ENCODE data around the gene GPHB5. TPM values are rescaled to one million over a fixed set of nuclear protein-coding genes. Genes with fewer than 3 reads are reported as not detected.

GPHB5 gene
- total and polyA plus RNA-seq, 2 of the 13 experiments (the other 11 are each of a cell fraction or from before 2014, with no cell fraction given): not detected

DNA sequence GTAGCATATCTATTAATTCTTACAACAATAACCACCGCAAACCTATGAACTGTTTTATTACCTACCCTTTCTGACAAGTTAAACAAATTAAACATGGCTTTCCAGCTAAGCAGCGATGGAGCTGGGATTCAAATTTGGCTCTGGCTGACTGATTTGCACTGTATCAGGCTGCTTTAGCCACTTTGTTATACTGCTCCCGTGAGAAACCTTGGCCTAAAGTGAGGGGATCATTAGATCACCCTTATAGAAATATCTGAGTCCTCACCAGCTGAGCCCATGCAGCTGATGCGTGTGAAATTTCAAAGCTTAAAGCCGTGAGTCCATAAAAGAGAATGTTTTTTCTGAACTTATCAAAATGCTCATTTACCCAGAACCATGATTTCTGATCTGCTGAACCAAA lies 8.1 kb upstream of the GPHB5 start:
- TF ChIP-seq SATB2 (CRISPR knock-in tag; IDR thresholded peaks at IDR 0.05): no peak
- TF ChIP-seq, protein P1, sequence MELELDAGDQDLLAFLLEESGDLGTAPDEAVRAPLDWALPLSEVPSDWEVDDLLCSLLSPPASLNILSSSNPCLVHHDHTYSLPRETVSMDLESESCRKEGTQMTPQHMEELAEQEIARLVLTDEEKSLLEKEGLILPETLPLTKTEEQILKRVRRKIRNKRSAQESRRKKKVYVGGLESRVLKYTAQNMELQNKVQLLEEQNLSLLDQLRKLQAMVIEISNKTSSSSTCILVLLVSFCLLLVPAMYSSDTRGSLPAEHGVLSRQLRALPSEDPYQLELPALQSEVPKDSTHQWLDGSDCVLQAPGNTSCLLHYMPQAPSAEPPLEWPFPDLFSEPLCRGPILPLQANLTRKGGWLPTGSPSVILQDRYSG (CRISPR knock-in tag; IDR thresholded peaks at IDR 0.05): no peak
- TF ChIP-seq ZSCAN21 (CRISPR knock-in tag; IDR thresholded peaks at IDR 0.05; ENCODE audit: borderline replicate concordance): no peak
- TF ChIP-seq, protein P2, sequence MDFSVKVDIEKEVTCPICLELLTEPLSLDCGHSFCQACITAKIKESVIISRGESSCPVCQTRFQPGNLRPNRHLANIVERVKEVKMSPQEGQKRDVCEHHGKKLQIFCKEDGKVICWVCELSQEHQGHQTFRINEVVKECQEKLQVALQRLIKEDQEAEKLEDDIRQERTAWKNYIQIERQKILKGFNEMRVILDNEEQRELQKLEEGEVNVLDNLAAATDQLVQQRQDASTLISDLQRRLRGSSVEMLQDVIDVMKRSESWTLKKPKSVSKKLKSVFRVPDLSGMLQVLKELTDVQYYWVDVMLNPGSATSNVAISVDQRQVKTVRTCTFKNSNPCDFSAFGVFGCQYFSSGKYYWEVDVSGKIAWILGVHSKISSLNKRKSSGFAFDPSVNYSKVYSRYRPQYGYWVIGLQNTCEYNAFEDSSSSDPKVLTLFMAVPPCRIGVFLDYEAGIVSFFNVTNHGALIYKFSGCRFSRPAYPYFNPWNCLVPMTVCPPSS (IDR thresholded peaks at IDR 0.05): no peak
- no peak for TF ChIP-seq NCOA2 (CRISPR knock-in tag; IDR thresholded peaks at IDR 0.05)
- TF ChIP-seq, protein P3, sequence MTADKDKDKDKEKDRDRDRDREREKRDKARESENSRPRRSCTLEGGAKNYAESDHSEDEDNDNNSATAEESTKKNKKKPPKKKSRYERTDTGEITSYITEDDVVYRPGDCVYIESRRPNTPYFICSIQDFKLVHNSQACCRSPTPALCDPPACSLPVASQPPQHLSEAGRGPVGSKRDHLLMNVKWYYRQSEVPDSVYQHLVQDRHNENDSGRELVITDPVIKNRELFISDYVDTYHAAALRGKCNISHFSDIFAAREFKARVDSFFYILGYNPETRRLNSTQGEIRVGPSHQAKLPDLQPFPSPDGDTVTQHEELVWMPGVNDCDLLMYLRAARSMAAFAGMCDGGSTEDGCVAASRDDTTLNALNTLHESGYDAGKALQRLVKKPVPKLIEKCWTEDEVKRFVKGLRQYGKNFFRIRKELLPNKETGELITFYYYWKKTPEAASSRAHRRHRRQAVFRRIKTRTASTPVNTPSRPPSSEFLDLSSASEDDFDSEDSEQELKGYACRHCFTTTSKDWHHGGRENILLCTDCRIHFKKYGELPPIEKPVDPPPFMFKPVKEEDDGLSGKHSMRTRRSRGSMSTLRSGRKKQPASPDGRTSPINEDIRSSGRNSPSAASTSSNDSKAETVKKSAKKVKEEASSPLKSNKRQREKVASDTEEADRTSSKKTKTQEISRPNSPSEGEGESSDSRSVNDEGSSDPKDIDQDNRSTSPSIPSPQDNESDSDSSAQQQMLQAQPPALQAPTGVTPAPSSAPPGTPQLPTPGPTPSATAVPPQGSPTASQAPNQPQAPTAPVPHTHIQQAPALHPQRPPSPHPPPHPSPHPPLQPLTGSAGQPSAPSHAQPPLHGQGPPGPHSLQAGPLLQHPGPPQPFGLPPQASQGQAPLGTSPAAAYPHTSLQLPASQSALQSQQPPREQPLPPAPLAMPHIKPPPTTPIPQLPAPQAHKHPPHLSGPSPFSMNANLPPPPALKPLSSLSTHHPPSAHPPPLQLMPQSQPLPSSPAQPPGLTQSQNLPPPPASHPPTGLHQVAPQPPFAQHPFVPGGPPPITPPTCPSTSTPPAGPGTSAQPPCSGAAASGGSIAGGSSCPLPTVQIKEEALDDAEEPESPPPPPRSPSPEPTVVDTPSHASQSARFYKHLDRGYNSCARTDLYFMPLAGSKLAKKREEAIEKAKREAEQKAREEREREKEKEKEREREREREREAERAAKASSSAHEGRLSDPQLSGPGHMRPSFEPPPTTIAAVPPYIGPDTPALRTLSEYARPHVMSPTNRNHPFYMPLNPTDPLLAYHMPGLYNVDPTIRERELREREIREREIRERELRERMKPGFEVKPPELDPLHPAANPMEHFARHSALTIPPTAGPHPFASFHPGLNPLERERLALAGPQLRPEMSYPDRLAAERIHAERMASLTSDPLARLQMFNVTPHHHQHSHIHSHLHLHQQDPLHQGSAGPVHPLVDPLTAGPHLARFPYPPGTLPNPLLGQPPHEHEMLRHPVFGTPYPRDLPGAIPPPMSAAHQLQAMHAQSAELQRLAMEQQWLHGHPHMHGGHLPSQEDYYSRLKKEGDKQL (CRISPR knock-in tag; IDR thresholded peaks at IDR 0.05; ENCODE audit: low read depth): no peak
- TF ChIP-seq, protein P4, sequence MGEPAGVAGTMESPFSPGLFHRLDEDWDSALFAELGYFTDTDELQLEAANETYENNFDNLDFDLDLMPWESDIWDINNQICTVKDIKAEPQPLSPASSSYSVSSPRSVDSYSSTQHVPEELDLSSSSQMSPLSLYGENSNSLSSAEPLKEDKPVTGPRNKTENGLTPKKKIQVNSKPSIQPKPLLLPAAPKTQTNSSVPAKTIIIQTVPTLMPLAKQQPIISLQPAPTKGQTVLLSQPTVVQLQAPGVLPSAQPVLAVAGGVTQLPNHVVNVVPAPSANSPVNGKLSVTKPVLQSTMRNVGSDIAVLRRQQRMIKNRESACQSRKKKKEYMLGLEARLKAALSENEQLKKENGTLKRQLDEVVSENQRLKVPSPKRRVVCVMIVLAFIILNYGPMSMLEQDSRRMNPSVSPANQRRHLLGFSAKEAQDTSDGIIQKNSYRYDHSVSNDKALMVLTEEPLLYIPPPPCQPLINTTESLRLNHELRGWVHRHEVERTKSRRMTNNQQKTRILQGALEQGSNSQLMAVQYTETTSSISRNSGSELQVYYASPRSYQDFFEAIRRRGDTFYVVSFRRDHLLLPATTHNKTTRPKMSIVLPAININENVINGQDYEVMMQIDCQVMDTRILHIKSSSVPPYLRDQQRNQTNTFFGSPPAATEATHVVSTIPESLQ (CRISPR knock-in tag; conservative IDR thresholded peaks at IDR 0.05): no peak
- no peak for TF ChIP-seq ZMYM4 (CRISPR knock-in tag; IDR thresholded peaks at IDR 0.05)
- no peak for TF ChIP-seq EEA1 (CRISPR knock-in tag; IDR thresholded peaks at IDR 0.05; ENCODE audit: borderline replicate concordance)
- no peak for TF ChIP-seq ZSCAN22 (CRISPR knock-in tag; IDR thresholded peaks at IDR 0.05)
- TF ChIP-seq SOX5 (CRISPR knock-in tag; IDR thresholded peaks at IDR 0.05; ENCODE audit: borderline replicate concordance): no peak
- H3K9me3 ChIP-seq (ENCODE audit: low read length): no peaks in the 10 kb centered on the region
- no peak overlapping the region for H3K4me2 ChIP-seq (ENCODE audit: low read depth, low read length)
- H3K79me2 ChIP-seq (ENCODE audit: insufficient read depth, low read length): no peaks in the 10 kb centered on the region
- no peaks in the 10 kb centered on the region for H3K27me3 ChIP-seq (ENCODE audit: control insufficient read depth in 1 of 2, insufficient read depth in 2 of 2, low read length in 2 of 2)
- intact Hi-C loops (cut with micrococcal nuclease; ENCODE audit: unreplicated experiment) (no loop called here), in situ Hi-C loops (cut with HindIII; ENCODE audit: extremely low pct_ligation_motif_present, low pct_unique_long_range_greater_than_20kb) (no loop called here)
- H3K4me1 ChIP-seq (ENCODE audit: insufficient read depth, low read length): no peaks in the 10 kb centered on the region
- ChIA-PET POLR2A (no interaction called here), CTCF (ENCODE audit: low intra/inter-chr PET ratio, low total read pairs) (no interaction called here)
- no peak overlapping the region for H3K27ac ChIP-seq (ENCODE audit: extremely low read length, insufficient read depth, low read length)
- no peak overlapping the region for H3K4me3 ChIP-seq (replicated peaks in 1 of 3; ENCODE audit: insufficient read depth in 1 of 3, low read depth in 2 of 3, low read length in 3 of 3)
- no peak overlapping the region for H3K9ac ChIP-seq (ENCODE audit: insufficient read depth, low read depth, low read length)
- H4K20me1 ChIP-seq (ENCODE audit: insufficient read depth, low read length): no peaks in the 10 kb centered on the region
- DNase-seq (ENCODE audit: low spot score): no peak
- ATAC-seq: no peak
- 54% methylated on average over 5 of the region's 5 CpGs for WGBS (ENCODE audit: low lambda C conversion rate)
- H2AFZ ChIP-seq (ENCODE audit: low read length): no peak overlapping the region
- no TSS peak for BruUV-seq (replicated peaks)
- no peak for FAIRE-seq
- H3K36me3 ChIP-seq (replicated peaks in 1 of 2; ENCODE audit: control insufficient read depth in 1 of 2, insufficient read depth in 2 of 2, low read length in 2 of 2): no peaks in the 10 kb centered on the region
